Liver (tissue), 9 donors: ENCODE measurements around the gene DHRSX. TPM values are rescaled to one million over a fixed set of nuclear protein-coding genes. Genes with fewer than 3 reads are reported as not detected.
"Not testable (repeated sequence)": the region's sequence is repeated elsewhere in the genome, so short reads cannot be mapped to it uniquely, and the experiment has no call there.

ENCODE experiments used
- DNase-seq: peaks from one replicate; pipeline ENCODE4 v3.0.0-alpha.2; 2017; ENCODE audit warnings: low spot score
- H3K27ac ChIP-seq, 2 donors: one replicate each; pipeline ENCODE4 v1.7.0; 2013; ENCODE audit warnings: inconsistent platforms in 2 of 2, low read length in 2 of 2, control low read depth in 1 of 2, low read depth in 1 of 2, mild to moderate bottlenecking in 1 of 2
- H3K27me3 ChIP-seq, 4 donors: one replicate each; pipeline versions ENCODE4 v1.6.1 to v1.7.0; 2013; ENCODE audit warnings: low read length in 3 of 4, inconsistent platforms in 1 of 4, mild to moderate bottlenecking in 1 of 4, moderate library complexity in 1 of 4; ENCODE audit not compliant: control insufficient read depth in 4 of 4, insufficient read depth in 4 of 4
- H3K36me3 ChIP-seq, 4 donors: one replicate each; pipeline versions ENCODE4 v1.6.1 to v1.7.0; 2013; ENCODE audit warnings: low read length in 3 of 4, mild to moderate bottlenecking in 3 of 4, low read depth in 1 of 4, moderate library complexity in 1 of 4; ENCODE audit not compliant: control insufficient read depth in 4 of 4, insufficient read depth in 3 of 4
- H3K4me1 ChIP-seq, 4 donors: one replicate each; pipeline versions ENCODE4 v1.6.1 to v1.7.0; 2013; ENCODE audit warnings: low read length in 3 of 4, mild to moderate bottlenecking in 3 of 4, moderate library complexity in 1 of 4; ENCODE audit not compliant: control insufficient read depth in 4 of 4, insufficient read depth in 4 of 4
- H3K4me3 ChIP-seq, 3 donors: one replicate each; pipeline versions ENCODE4 v1.6.1 to v1.7.0; 2013; ENCODE audit warnings: low read length in 3 of 3, control low read depth in 1 of 3, low read depth in 1 of 3, mild to moderate bottlenecking in 1 of 3
- H3K9ac ChIP-seq, 2 donors: one replicate each; pipeline ENCODE4 v1.7.0; 2013; ENCODE audit warnings: low read length in 2 of 2, mild to moderate bottlenecking in 2 of 2, moderate library complexity in 2 of 2, control low read depth in 1 of 2, low read depth in 1 of 2
- H3K9me3 ChIP-seq, 4 donors: one replicate each; pipeline versions ENCODE4 v1.6.1 to v1.7.0; 2013; ENCODE audit warnings: low read length in 3 of 4; ENCODE audit not compliant: control insufficient read depth in 4 of 4
- EGR1 ChIP-seq, 2 donors: IDR thresholded peaks; 2 replicates each; pipeline ENCODE4 v1.6.1; 2016 to 2018; ENCODE audit warnings: antibody characterized with exemption in 2 of 2, low read depth in 2 of 2
- FOXA1 ChIP-seq: IDR thresholded peaks from 2 replicates; pipeline ENCODE4 v1.6.1; 2016; ENCODE audit warnings: antibody characterized with exemption
- FOXA2 ChIP-seq: IDR thresholded peaks from 2 replicates; pipeline ENCODE4 v1.6.1; 2016; ENCODE audit warnings: antibody characterized with exemption
- GABPA ChIP-seq, 2 donors: IDR thresholded peaks in 1 of 2; conservative IDR thresholded peaks in 1 of 2; 2 replicates each; pipeline ENCODE4 v1.6.1; 2016; ENCODE audit warnings: antibody characterized with exemption in 2 of 2, mild to moderate bottlenecking in 1 of 2, moderate library complexity in 1 of 2
- HNF4A ChIP-seq, 2 donors: conservative IDR thresholded peaks; 2 replicates each; pipeline ENCODE4 v1.6.1; 2016; ENCODE audit warnings: antibody characterized with exemption in 2 of 2, mild to moderate bottlenecking in 2 of 2
- HNF4G ChIP-seq: IDR thresholded peaks from 2 replicates; pipeline ENCODE4 v1.6.1; 2016; ENCODE audit warnings: antibody characterized with exemption
- JUND ChIP-seq, 2 donors: IDR thresholded peaks; 2 replicates each; pipeline ENCODE4 v1.6.1; 2016; ENCODE audit warnings: antibody characterized with exemption in 2 of 2
- NR2F2 ChIP-seq: IDR thresholded peaks from 2 replicates; pipeline ENCODE4 v1.6.1; 2016; ENCODE audit warnings: antibody characterized with exemption
- RAD21 ChIP-seq, 2 donors: IDR thresholded peaks; 2 replicates each; pipeline ENCODE4 v1.6.1; 2016; ENCODE audit warnings: antibody characterized with exemption in 2 of 2, mild to moderate bottlenecking in 2 of 2
- RXRA ChIP-seq, 2 donors: IDR thresholded peaks; 2 replicates each; pipeline ENCODE4 v1.6.1; 2017 to 2018; ENCODE audit warnings: antibody characterized with exemption in 2 of 2, mild to moderate bottlenecking in 1 of 2
- SP1 ChIP-seq: IDR thresholded peaks from 2 replicates; pipeline ENCODE4 v1.6.1; 2018; ENCODE audit warnings: antibody characterized with exemption, mild to moderate bottlenecking
- TAF1 ChIP-seq: conservative IDR thresholded peaks from 2 replicates; pipeline ENCODE4 v1.6.1; 2016; ENCODE audit warnings: antibody characterized with exemption, mild to moderate bottlenecking
- YY1 ChIP-seq: IDR thresholded peaks from 2 replicates; pipeline ENCODE4 v1.6.1; 2016; ENCODE audit warnings: antibody characterized with exemption, mild to moderate bottlenecking
- WGBS: extraction: QIAGEN DNeasy Blood & Tissue Kit; methylation state at CpG from one replicate; pipeline ENCODE4 v1.1.7; 2013; 5-methylcytosine and 5-hydroxymethylcytosine counted together
- polyA plus RNA-seq, 2 donors: library from polyadenylated mRNA; stranded (reverse) in 1 of 2; unstranded in 1 of 2; fragments of 200-250 nt in 1 of 2; fragments of >200 nt in 1 of 2; fragmentation: Nextera tagmentation in 1 of 2; extraction: Ambion mirVana in 1 of 2; gene quantifications; one replicate each; pipeline versions ENCODE4 v1.2.1 to v1.2.3, GENCODE V29; 2013 to 2015
- total RNA-seq, 2 donors: library from RNA; depleted of rRNA; stranded (reverse); fragments of >200 nt; gene quantifications; one replicate each; pipeline ENCODE4 v1.2.3, GENCODE V29; 2014
- TF ChIP-seq, protein P1 (sequence below): IDR thresholded peaks from 2 replicates; pipeline ENCODE4 v1.6.1; 2016; ENCODE audit warnings: antibody characterized with exemption
- TF ChIP-seq, protein P2 (sequence below): fragments of 150-350 bp; IDR thresholded peaks from 2 replicates; pipeline ENCODE4 v1.5.1; 2017; ENCODE audit warnings: improper control_type of control experiment, low read depth, low read length; ENCODE audit not compliant: missing input control
- TF ChIP-seq, protein P3 (sequence below): IDR thresholded peaks from 2 replicates; pipeline ENCODE4 v1.6.1; 2016; ENCODE audit warnings: antibody characterized with exemption
- TF ChIP-seq, protein P4 (sequence below): IDR thresholded peaks from 2 replicates; pipeline ENCODE4 v1.6.1; 2016; ENCODE audit warnings: antibody characterized with exemption, mild to moderate bottlenecking
- TF ChIP-seq, protein P5 (sequence below): IDR thresholded peaks from 2 replicates; pipeline ENCODE4 v1.6.1; 2016; ENCODE audit warnings: antibody characterized with exemption
- donor health status: healthy.
- donor health status: healthy.
- donor health status: healthy.
- donor health status: healthy.
- donor health status: healthy.

The DHRSX gene
- total and polyA plus RNA-seq, 4 donors: 17.2 to 35.2 (median 23.3) TPM

DNA sequence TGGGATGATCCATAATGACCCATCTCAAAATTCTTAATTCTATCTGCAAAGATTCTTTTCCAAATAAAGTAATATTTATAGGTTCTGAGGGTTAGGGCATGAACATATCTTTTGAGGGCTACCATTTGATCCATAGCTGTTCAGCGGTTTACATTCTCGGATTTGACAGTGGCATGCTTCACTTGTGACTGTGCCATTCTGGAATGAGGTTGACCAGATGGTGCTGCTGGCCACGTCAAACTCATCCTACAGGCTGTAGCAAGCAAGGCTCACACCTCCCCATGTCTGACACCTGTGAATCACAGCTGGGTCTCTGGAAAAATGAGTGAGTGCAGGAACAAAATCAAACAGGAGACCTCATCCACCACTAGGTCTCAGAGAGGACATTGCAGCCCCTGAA lies 280.5 kb downstream of the DHRSX start:
- H3K9ac ChIP-seq: no peak overlapping the region
- peaks cover 7 to 23% (median 17%) of the 10 kb centered on the region in 4 donors for H3K9me3 ChIP-seq

DNA sequence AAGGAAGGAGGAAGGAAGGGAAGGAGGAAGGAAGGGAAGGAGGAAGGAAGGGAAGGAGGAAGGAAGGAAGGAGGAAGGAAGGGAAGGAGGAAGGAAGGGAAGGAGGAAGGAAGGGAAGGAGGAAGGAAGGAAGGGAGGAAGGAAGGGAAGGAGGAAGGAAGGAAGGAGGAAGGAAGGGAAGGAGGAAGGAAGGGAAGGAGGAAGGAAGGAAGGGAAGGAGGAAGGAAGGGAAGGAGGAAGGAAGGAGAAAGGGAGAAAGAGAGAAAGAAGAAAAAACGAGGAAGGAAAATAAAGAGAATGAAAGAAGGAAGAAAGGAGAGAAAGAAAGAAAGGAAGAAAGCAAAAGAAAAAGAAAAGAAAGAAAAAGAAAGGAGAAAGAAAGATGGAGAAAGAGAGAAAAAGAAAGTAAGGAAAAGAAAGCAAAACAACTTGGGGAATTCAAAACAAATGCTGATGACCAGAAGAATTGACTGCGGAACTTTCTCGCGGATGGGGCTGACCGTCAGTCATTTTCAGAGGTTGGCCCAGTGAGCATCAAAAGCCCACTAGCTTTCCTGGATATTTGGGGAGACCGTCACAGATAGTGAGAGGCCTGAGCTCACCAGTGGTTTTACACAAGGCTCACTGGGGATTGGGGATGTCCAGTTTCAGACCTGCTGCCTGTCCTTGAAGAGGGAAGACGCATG lies 286.5 kb downstream of the DHRSX start:
- not testable (repeated sequence) for H3K4me3 ChIP-seq, H3K4me1 ChIP-seq, H3K9ac ChIP-seq, H3K36me3 ChIP-seq, H3K27me3 ChIP-seq, DNase-seq, H3K27ac ChIP-seq
- H3K9me3 ChIP-seq: peaks cover 0 to 12% (median 4%) of the 10 kb centered on the region in 4 donors
- WGBS: 94% methylated on average over 7 of the region's 7 CpGs

More for the DNA sequence above, 280.5 kb downstream of the DHRSX start:
- peaks cover 3 to 29% (median 20%) of the 10 kb centered on the region in 4 donors for H3K36me3 ChIP-seq
- H3K27me3 ChIP-seq: no peaks in the 10 kb centered on the region
- TF ChIP-seq GABPA (IDR thresholded peaks at IDR 0.05 in 1 of 2, conservative IDR thresholded peaks at IDR 0.05 in 1 of 2) (no peak), FOXA2 (no peak), FOXA1 (no peak), HNF4G (no peak), TAF1 (no peak), JUND (IDR thresholded peaks at IDR 0.05) (no peak), SP1 (no peak), HNF4A (conservative IDR thresholded peaks at IDR 0.05) (no peak), RAD21 (IDR thresholded peaks at IDR 0.05) (no peak), EGR1 (IDR thresholded peaks at IDR 0.05; ENCODE audit: low read depth in 2 of 2) (no peak), YY1 (no peak), RXRA (IDR thresholded peaks at IDR 0.05) (no peak), NR2F2 (no peak)
- TF ChIP-seq, protein P1, sequence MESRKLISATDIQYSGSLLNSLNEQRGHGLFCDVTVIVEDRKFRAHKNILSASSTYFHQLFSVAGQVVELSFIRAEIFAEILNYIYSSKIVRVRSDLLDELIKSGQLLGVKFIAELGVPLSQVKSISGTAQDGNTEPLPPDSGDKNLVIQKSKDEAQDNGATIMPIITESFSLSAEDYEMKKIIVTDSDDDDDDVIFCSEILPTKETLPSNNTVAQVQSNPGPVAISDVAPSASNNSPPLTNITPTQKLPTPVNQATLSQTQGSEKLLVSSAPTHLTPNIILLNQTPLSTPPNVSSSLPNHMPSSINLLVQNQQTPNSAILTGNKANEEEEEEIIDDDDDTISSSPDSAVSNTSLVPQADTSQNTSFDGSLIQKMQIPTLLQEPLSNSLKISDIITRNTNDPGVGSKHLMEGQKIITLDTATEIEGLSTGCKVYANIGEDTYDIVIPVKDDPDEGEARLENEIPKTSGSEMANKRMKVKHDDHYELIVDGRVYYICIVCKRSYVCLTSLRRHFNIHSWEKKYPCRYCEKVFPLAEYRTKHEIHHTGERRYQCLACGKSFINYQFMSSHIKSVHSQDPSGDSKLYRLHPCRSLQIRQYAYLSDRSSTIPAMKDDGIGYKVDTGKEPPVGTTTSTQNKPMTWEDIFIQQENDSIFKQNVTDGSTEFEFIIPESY: no peak
- TF ChIP-seq, protein P2, sequence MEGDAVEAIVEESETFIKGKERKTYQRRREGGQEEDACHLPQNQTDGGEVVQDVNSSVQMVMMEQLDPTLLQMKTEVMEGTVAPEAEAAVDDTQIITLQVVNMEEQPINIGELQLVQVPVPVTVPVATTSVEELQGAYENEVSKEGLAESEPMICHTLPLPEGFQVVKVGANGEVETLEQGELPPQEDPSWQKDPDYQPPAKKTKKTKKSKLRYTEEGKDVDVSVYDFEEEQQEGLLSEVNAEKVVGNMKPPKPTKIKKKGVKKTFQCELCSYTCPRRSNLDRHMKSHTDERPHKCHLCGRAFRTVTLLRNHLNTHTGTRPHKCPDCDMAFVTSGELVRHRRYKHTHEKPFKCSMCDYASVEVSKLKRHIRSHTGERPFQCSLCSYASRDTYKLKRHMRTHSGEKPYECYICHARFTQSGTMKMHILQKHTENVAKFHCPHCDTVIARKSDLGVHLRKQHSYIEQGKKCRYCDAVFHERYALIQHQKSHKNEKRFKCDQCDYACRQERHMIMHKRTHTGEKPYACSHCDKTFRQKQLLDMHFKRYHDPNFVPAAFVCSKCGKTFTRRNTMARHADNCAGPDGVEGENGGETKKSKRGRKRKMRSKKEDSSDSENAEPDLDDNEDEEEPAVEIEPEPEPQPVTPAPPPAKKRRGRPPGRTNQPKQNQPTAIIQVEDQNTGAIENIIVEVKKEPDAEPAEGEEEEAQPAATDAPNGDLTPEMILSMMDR: no peak
- TF ChIP-seq, protein P3, sequence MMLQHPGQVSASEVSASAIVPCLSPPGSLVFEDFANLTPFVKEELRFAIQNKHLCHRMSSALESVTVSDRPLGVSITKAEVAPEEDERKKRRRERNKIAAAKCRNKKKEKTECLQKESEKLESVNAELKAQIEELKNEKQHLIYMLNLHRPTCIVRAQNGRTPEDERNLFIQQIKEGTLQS: no peak
- TF ChIP-seq, protein P4, sequence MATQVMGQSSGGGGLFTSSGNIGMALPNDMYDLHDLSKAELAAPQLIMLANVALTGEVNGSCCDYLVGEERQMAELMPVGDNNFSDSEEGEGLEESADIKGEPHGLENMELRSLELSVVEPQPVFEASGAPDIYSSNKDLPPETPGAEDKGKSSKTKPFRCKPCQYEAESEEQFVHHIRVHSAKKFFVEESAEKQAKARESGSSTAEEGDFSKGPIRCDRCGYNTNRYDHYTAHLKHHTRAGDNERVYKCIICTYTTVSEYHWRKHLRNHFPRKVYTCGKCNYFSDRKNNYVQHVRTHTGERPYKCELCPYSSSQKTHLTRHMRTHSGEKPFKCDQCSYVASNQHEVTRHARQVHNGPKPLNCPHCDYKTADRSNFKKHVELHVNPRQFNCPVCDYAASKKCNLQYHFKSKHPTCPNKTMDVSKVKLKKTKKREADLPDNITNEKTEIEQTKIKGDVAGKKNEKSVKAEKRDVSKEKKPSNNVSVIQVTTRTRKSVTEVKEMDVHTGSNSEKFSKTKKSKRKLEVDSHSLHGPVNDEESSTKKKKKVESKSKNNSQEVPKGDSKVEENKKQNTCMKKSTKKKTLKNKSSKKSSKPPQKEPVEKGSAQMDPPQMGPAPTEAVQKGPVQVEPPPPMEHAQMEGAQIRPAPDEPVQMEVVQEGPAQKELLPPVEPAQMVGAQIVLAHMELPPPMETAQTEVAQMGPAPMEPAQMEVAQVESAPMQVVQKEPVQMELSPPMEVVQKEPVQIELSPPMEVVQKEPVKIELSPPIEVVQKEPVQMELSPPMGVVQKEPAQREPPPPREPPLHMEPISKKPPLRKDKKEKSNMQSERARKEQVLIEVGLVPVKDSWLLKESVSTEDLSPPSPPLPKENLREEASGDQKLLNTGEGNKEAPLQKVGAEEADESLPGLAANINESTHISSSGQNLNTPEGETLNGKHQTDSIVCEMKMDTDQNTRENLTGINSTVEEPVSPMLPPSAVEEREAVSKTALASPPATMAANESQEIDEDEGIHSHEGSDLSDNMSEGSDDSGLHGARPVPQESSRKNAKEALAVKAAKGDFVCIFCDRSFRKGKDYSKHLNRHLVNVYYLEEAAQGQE: no peak
- TF ChIP-seq, protein P5, sequence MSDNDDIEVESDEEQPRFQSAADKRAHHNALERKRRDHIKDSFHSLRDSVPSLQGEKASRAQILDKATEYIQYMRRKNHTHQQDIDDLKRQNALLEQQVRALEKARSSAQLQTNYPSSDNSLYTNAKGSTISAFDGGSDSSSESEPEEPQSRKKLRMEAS: no peak
- no peak overlapping the region for H3K27ac ChIP-seq
- WGBS: 97% methylated on average over 3 of the region's 3 CpGs
- no peak for DNase-seq
- H3K4me1 ChIP-seq: no peaks in the 10 kb centered on the region
- H3K4me3 ChIP-seq: peak overlapping the region in 1 of 3 donors; percentile 3

DNA sequence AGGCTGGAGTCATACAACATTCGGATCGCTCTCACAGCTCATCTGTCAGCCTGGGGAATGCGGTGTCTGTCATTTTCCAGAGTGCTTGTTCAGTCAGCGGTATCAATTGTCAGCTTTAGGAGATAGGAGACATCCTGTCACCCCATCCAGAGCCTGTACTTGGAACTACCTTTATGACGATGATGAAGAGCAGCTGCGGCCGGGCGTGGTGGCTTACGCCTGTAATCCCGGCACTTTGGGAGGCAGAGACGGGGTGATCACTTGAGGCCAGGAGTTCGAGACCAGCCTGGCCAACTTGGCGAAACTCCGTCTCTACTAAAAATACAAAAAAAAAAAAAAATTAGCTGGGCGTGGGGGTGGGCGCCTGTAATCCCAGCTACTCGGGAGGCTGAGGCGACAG lies 289.1 kb downstream of the DHRSX start:
- not testable (repeated sequence) for H3K27me3 ChIP-seq, H3K36me3 ChIP-seq, H3K9ac ChIP-seq, H3K9me3 ChIP-seq, H3K4me1 ChIP-seq, DNase-seq, H3K4me3 ChIP-seq, H3K27ac ChIP-seq
- 92% methylated on average over 18 of the region's 18 CpGs for WGBS
